Breast epithelium (tissue), 3 donors: ENCODE results near the gene SLC4A1AP.
"Not testable (repeated sequence)": the region's sequence is repeated elsewhere in the genome, so short reads cannot be mapped to it uniquely, and the experiment has no call there.

Source experiments
- POLR2A ChIP-seq: fragments of 450-650 bp; IDR thresholded peaks from one replicate; pipeline ENCODE4 v1.6.1; 2016; ENCODE audit warnings: antibody characterized with exemption, mild to moderate bottlenecking, moderate library complexity
- POLR2AphosphoS5 ChIP-seq, 3 donors: sonication (generic); formaldehyde crosslinking; IDR thresholded peaks; one replicate each; pipeline ENCODE4 v1.6.1; 2017; ENCODE audit warnings: antibody characterized with exemption in 3 of 3
- TF ChIP-seq, protein P1 (sequence below), 3 donors: fragments of 450-650 bp; IDR thresholded peaks; one replicate each; pipeline ENCODE4 v1.5.1; 2016 to 2017; ENCODE audit warnings: antibody characterized with exemption in 3 of 3, mild to moderate bottlenecking in 3 of 3, moderate library complexity in 3 of 3

DNA sequence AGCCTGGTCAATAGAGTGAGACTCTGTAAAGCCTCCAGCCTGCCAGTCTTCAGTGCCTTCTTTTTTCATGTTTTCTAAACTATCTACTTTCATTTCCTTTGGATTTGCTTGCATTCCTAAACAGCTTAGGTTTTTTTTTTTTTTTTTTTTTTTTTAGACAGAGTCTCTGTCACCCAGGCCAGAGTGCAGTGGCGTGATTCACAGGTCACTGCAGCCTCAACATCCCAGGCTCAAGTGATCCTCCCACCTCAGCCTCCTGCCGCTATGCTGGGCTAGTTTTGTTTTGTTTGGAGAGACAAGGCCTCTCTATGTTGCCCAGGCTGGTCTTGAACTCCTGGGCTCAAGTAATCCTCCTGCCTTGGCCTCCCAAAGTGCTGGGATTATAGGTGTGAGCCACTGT lies 33.4 kb upstream of the SLC4A1AP start:
- TF ChIP-seq, protein P1, sequence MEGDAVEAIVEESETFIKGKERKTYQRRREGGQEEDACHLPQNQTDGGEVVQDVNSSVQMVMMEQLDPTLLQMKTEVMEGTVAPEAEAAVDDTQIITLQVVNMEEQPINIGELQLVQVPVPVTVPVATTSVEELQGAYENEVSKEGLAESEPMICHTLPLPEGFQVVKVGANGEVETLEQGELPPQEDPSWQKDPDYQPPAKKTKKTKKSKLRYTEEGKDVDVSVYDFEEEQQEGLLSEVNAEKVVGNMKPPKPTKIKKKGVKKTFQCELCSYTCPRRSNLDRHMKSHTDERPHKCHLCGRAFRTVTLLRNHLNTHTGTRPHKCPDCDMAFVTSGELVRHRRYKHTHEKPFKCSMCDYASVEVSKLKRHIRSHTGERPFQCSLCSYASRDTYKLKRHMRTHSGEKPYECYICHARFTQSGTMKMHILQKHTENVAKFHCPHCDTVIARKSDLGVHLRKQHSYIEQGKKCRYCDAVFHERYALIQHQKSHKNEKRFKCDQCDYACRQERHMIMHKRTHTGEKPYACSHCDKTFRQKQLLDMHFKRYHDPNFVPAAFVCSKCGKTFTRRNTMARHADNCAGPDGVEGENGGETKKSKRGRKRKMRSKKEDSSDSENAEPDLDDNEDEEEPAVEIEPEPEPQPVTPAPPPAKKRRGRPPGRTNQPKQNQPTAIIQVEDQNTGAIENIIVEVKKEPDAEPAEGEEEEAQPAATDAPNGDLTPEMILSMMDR (IDR thresholded peaks at IDR 0.05), result not testable (repeated sequence)
- not testable (repeated sequence) for TF ChIP-seq POLR2AphosphoS5 (IDR thresholded peaks at IDR 0.05); POLR2A
